Measurements from ENCODE around the gene TMEM30A. TPM values are rescaled to one million over a fixed set of nuclear protein-coding genes. Genes with fewer than 3 reads are reported as not detected.

The TMEM30A gene
- polyA plus RNA-seq, 1 experiment, result 11.4 TPM

GRCh38 chr6:75301088-75301487, 16.5 kb upstream of the TMEM30A start:
- POLR2A ChIA-PET, result no interaction called here
- Histone ChIP-seq H3K27me3 (ENCODE audit: control insufficient read depth, insufficient read depth, low read length) (no peaks in the 10 kb centered on the region), H3K36me3 (ENCODE audit: control insufficient read depth, insufficient read depth, low read length) (no peaks in the 10 kb centered on the region), H3K4me3 (ENCODE audit: low read depth, low read length) (no peak overlapping the region)
- no peak for DNase-seq (ENCODE audit: low read depth)
- CTCF ChIA-PET, result interaction anchor here (1.3 to 1.9 kb wide), 2 partner anchors 159 to 203 kb away, joined by 3 to 12 read pairs; no protein-coding TSS in a partner anchor
- TF ChIP-seq, protein P1, sequence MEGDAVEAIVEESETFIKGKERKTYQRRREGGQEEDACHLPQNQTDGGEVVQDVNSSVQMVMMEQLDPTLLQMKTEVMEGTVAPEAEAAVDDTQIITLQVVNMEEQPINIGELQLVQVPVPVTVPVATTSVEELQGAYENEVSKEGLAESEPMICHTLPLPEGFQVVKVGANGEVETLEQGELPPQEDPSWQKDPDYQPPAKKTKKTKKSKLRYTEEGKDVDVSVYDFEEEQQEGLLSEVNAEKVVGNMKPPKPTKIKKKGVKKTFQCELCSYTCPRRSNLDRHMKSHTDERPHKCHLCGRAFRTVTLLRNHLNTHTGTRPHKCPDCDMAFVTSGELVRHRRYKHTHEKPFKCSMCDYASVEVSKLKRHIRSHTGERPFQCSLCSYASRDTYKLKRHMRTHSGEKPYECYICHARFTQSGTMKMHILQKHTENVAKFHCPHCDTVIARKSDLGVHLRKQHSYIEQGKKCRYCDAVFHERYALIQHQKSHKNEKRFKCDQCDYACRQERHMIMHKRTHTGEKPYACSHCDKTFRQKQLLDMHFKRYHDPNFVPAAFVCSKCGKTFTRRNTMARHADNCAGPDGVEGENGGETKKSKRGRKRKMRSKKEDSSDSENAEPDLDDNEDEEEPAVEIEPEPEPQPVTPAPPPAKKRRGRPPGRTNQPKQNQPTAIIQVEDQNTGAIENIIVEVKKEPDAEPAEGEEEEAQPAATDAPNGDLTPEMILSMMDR (IDR thresholded peaks at IDR 0.05; ENCODE audit: insufficient read depth, low read depth, low read length), result no peak

- no peak for DNase-seq (ENCODE audit: low read depth)
- ChIA-PET CTCF (interaction anchor here (1.9 kb wide), 1 partner anchor 204 kb away, joined by 12 read pairs; no protein-coding TSS in a partner anchor), POLR2A (no interaction called here)
- H3K36me3 ChIP-seq (ENCODE audit: control insufficient read depth, insufficient read depth, low read length), result no peaks in the 10 kb centered on the region
- no peaks in the 10 kb centered on the region for H3K27me3 ChIP-seq (ENCODE audit: control insufficient read depth, insufficient read depth, low read length)
- TF ChIP-seq, protein P1 (IDR thresholded peaks at IDR 0.05; ENCODE audit: insufficient read depth, low read depth, low read length), result no peak
- no peak overlapping the region for H3K4me3 ChIP-seq (ENCODE audit: low read depth, low read length)
Measured at GRCh38 chr6:75300531-75300855, 15.9 kb upstream of the TMEM30A start.

- TF ChIP-seq, protein P1 (IDR thresholded peaks at IDR 0.05; ENCODE audit: insufficient read depth, low read depth, low read length), result no peak
- Histone ChIP-seq H3K27me3 (ENCODE audit: control insufficient read depth, insufficient read depth, low read length) (no peaks in the 10 kb centered on the region), H3K36me3 (ENCODE audit: control insufficient read depth, insufficient read depth, low read length) (no peaks in the 10 kb centered on the region), H3K4me3 (ENCODE audit: low read depth, low read length) (no peak overlapping the region)
- no peak for DNase-seq (ENCODE audit: low read depth)
- ChIA-PET POLR2A (interaction anchor here (0.6 kb wide), 1 partner anchor 224 kb away, joined by 4 read pairs; no protein-coding TSS in a partner anchor), CTCF (interaction anchor here (1.9 kb wide), 1 partner anchor 205 kb away, joined by 12 read pairs; no protein-coding TSS in a partner anchor)
Measured at GRCh38 chr6:75299801-75300530, 15.4 kb upstream of the TMEM30A start.

DNA sequence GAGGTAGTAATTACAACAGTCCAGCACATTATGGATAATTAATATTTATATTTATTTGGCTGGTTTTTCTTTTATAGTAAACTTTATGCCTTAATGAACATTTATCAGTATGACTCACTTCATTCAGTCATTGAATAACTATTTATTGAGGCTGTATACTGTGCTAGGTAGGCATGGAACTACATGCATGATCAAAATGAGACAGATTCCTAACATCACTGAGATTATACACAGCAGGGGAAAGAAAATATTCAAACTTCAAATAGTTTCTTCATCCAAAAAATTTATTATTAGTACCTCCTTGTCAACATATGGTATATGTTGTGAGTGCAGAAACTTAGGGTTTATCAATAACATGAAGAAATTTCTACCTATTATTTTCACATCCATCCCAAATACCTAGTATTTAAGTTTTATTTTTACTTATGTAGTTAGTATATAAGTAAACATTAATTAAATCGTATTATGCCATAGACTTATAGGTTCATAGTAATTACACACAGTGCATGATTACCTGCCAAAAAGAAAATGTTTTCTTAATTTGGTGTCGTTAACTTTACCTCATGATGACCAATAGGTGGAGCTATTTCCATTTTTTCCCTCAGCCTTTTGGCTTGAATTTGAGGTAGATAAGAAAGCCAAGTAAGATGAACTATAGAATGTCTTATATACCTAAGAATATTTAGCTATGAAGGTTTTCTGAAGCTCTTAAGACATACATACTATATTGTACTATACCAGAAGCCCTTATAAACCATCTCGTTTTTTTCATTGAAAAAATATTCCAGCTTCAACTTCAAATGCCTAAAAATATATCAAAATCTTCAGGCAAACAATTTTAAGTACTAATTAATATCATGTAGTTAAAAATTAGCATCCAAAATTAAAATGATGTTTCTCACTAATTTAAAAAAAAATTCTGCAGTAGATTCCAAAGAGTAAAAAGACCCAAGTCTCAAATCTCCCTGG, 12.5 kb upstream of the TMEM30A start:
- CTCF ChIA-PET, result interaction anchor here (0.6 to 2.4 kb wide), 10 partner anchors 9 to 231 kb away, joined by 3 to 22 read pairs (median 4); partner anchors contain the start of gene TMEM30A
- Histone ChIP-seq H3K36me3 (ENCODE audit: control insufficient read depth, insufficient read depth, low read length) (no peaks in the 10 kb centered on the region), H3K27me3 (ENCODE audit: control insufficient read depth, insufficient read depth, low read length) (no peaks in the 10 kb centered on the region), H3K4me3 (ENCODE audit: low read depth, low read length) (no peak overlapping the region)
- POLR2A ChIA-PET, result no interaction called here
- no peak for DNase-seq (ENCODE audit: low read depth)
- TF ChIP-seq, protein P1 (IDR thresholded peaks at IDR 0.05; ENCODE audit: insufficient read depth, low read depth, low read length), result peak; percentile 59

- no peaks in the 10 kb centered on the region for H3K36me3 ChIP-seq (ENCODE audit: control insufficient read depth, insufficient read depth, low read length)
- TF ChIP-seq, protein P1 (IDR thresholded peaks at IDR 0.05; ENCODE audit: insufficient read depth, low read depth, low read length), result no peak
- POLR2A ChIA-PET, result no interaction called here
- DNase-seq (ENCODE audit: low read depth), result no peak
- H3K27me3 ChIP-seq (ENCODE audit: control insufficient read depth, insufficient read depth, low read length), result no peaks in the 10 kb centered on the region
- CTCF ChIA-PET, result no interaction called here
- no peak overlapping the region for H3K4me3 ChIP-seq (ENCODE audit: low read depth, low read length)
Measured at GRCh38 chr6:75292555-75292954, 8.0 kb upstream of the TMEM30A start.
